ENCODE data around the gene IRF2BP2. TPM values are rescaled to one million over a fixed set of nuclear protein-coding genes. Genes with fewer than 3 reads are reported as not detected.

Gene IRF2BP2
- total RNA-seq, 1 experiment from 2014 or later, result 122 TPM

GRCh38 chr1:234586304-234586703 lies 23.7 kb downstream of the IRF2BP2 start:
- ChIA-PET POLR2A (ENCODE audit: unreplicated experiment) (no interaction called here), CTCF (no interaction called here)
- no peak for TF ChIP-seq EZH2 (IDR thresholded peaks at IDR 0.05; ENCODE audit: low read depth)

GRCh38 chr1:234585330-234586055 lies 24.5 kb downstream of the IRF2BP2 start:
- CTCF ChIA-PET, result no interaction called here
- no peaks in the 10 kb centered on the region for H3K4me1 ChIP-seq (replicated peaks; ENCODE audit: insufficient read depth)
- H3K27ac ChIP-seq, result no peak overlapping the region
- no peaks in the 10 kb centered on the region for H4K20me1 ChIP-seq (ENCODE audit: insufficient read depth)
- TF ChIP-seq EZH2 (IDR thresholded peaks at IDR 0.05; ENCODE audit: low read depth) (no peak), CTCF (conservative IDR thresholded peaks at IDR 0.05) (no peak)
- H3K4me2 ChIP-seq, result no peak overlapping the region
- no peaks in the 10 kb centered on the region for H3K9me3 ChIP-seq (ENCODE audit: insufficient read depth, low read depth)
- no peaks in the 10 kb centered on the region for H3F3A ChIP-seq (ENCODE audit: insufficient read depth, low read depth)
- H3K79me2 ChIP-seq (ENCODE audit: low read depth), result no peaks in the 10 kb centered on the region
- no peak overlapping the region for H2AFZ ChIP-seq
- no peaks in the 10 kb centered on the region for H3K9me2 ChIP-seq (ENCODE audit: insufficient read depth)
- POLR2A ChIA-PET (ENCODE audit: unreplicated experiment), result interaction anchor here (0.7 kb wide), 1 partner anchor 91 kb away, joined by 3 read pairs; no protein-coding TSS in a partner anchor
- H3K36me3 ChIP-seq (ENCODE audit: low read depth), result no peaks in the 10 kb centered on the region
- no peaks in the 10 kb centered on the region for H3K27me3 ChIP-seq (ENCODE audit: insufficient read depth, low read depth)
- intact Hi-C loops (cut with micrococcal nuclease; ENCODE audit: unreplicated experiment), result no loop called here
- H3K4me3 ChIP-seq, result no peak overlapping the region
- no TSS peak for BruUV-seq (replicated peaks)
- DNase-seq, result no peak

More at GRCh38 chr1:234586304-234586703, 23.7 kb downstream of the IRF2BP2 start:
- no peak overlapping the region for H3K4me2 ChIP-seq
- no peak overlapping the region for H3K4me3 ChIP-seq
- intact Hi-C loops (cut with micrococcal nuclease; ENCODE audit: unreplicated experiment), result no loop called here
- H3K9me2 ChIP-seq (ENCODE audit: insufficient read depth), result no peaks in the 10 kb centered on the region
- no peaks in the 10 kb centered on the region for H3F3A ChIP-seq (ENCODE audit: insufficient read depth, low read depth)
- H3K27me3 ChIP-seq (ENCODE audit: insufficient read depth, low read depth), result no peaks in the 10 kb centered on the region
- no peaks in the 10 kb centered on the region for H3K9me3 ChIP-seq (ENCODE audit: insufficient read depth, low read depth)
- H3K36me3 ChIP-seq (ENCODE audit: low read depth), result no peaks in the 10 kb centered on the region
- no peak overlapping the region for H2AFZ ChIP-seq
- no peaks in the 10 kb centered on the region for H3K79me2 ChIP-seq (ENCODE audit: low read depth)
- H4K20me1 ChIP-seq (ENCODE audit: insufficient read depth), result no peaks in the 10 kb centered on the region
- no peaks in the 10 kb centered on the region for H3K4me1 ChIP-seq (replicated peaks; ENCODE audit: insufficient read depth)
- no peak overlapping the region for H3K27ac ChIP-seq
- BruUV-seq (replicated peaks), result no TSS peak
- no peak for DNase-seq

DNA sequence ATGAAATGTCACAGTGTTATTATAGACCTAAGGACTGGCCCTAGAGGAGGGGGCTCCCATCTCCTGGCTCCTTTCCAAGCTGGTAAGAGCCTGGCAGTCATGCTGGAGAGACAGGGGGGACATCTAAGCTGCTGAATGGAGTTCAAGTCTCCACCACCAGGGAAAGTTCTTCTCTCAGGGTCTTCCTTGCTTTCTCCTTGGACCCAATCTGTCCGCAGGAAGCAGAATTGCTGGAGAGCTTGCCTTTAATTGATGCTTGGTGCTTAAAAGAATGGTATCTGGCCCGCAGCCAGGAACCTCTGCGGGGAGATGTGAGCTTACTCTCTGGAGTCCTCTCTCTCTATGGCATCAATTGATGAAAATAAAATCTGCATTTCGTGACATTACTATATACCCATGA lies 25.1 kb downstream of the IRF2BP2 start:
- POLR2A ChIA-PET (ENCODE audit: unreplicated experiment), result interaction anchor here (0.7 kb wide), 1 partner anchor 90 kb away, joined by 3 read pairs; no protein-coding TSS in a partner anchor
- DNase-seq, result no peak
- Histone ChIP-seq H4K20me1 (ENCODE audit: insufficient read depth) (no peaks in the 10 kb centered on the region), H3K79me2 (ENCODE audit: low read depth) (no peaks in the 10 kb centered on the region), H3K4me3 (no peak overlapping the region), H3K36me3 (ENCODE audit: low read depth) (no peaks in the 10 kb centered on the region), H3K27ac (no peak overlapping the region), H3K9me2 (ENCODE audit: insufficient read depth) (no peaks in the 10 kb centered on the region), H3K27me3 (ENCODE audit: insufficient read depth, low read depth) (no peaks in the 10 kb centered on the region), H2AFZ (no peak overlapping the region), H3K9me3 (ENCODE audit: insufficient read depth, low read depth) (no peaks in the 10 kb centered on the region), H3K4me1 (replicated peaks; ENCODE audit: insufficient read depth) (no peaks in the 10 kb centered on the region), H3F3A (ENCODE audit: insufficient read depth, low read depth) (no peaks in the 10 kb centered on the region), H3K4me2 (no peak overlapping the region)
- no peak for TF ChIP-seq EZH2 (IDR thresholded peaks at IDR 0.05; ENCODE audit: low read depth)
- TF ChIP-seq CTCF (conservative IDR thresholded peaks at IDR 0.05), result no peak
- CTCF ChIA-PET, result interaction anchor here (0.7 kb wide), 1 partner anchor 379 kb away, joined by 3 read pairs; no protein-coding TSS in a partner anchor
- intact Hi-C loops (cut with micrococcal nuclease; ENCODE audit: unreplicated experiment), result no loop called here
- BruUV-seq (replicated peaks), result no TSS peak

All from PC-9 (cell line).